Measurements from ENCODE around the gene SCN8A.
"Not testable (repeated sequence)": the region's sequence is repeated elsewhere in the genome, so short reads cannot be mapped to it uniquely, and the experiment has no call there.

SCN8A gene

GRCh38 chr12:51591016-51591901, at the start of gene SCN8A:
TSS of gene SCN8A (plus strand) at chr12:51591233. CDS start at chr12:51662818, 71,585 bp downstream.
- DNase-seq: peak in 1 of 2 experiments; percentile 24

- DNase-seq: no peak
These were observed 44.9 kb upstream of the SCN8A start for GRCh38 chr12:51546097-51546496.

GRCh38 chr12:51547606-51548005, 43.4 kb upstream of the SCN8A start:
- DNase-seq: no peak

GRCh38 chr12:51548241-51548640, 42.8 kb upstream of the SCN8A start:
- no peak for DNase-seq

GRCh38 chr12:51549637-51550036, 41.4 kb upstream of the SCN8A start:
- DNase-seq: no peak

GRCh38 chr12:51568271-51569032, 22.6 kb upstream of the SCN8A start:
- DNase-seq: not testable (repeated sequence)

GRCh38 chr12:51579321-51579850, 11.6 kb upstream of the SCN8A start:
- no peak for DNase-seq

- no peak for DNase-seq
These were observed 2.0 kb upstream of the SCN8A start for GRCh38 chr12:51589060-51589459.

- DNase-seq: no peak
These were observed 1.4 kb upstream of the SCN8A start for GRCh38 chr12:51589557-51590176.

- no peak for DNase-seq
These were observed 552 bp upstream of the SCN8A start for GRCh38 chr12:51590347-51591015.

- no peak for DNase-seq
These were observed 1.1 kb downstream of the SCN8A start for GRCh38 chr12:51592034-51592705.

- DNase-seq: no peak
These were observed 2.0 kb downstream of the SCN8A start for GRCh38 chr12:51593021-51593420.

GRCh38 chr12:51593539-51593938, 2.5 kb downstream of the SCN8A start:
- no peak for DNase-seq

GRCh38 chr12:51598156-51598555, 7.1 kb downstream of the SCN8A start:
- no peak for DNase-seq

GRCh38 chr12:51600721-51601120, 9.7 kb downstream of the SCN8A start:
- no peak for DNase-seq

- DNase-seq: no peak
These were observed 10.2 kb downstream of the SCN8A start for GRCh38 chr12:51601241-51601640.

GRCh38 chr12:51605896-51606295, 14.9 kb downstream of the SCN8A start:
- DNase-seq: not testable (repeated sequence)

- DNase-seq: not testable (repeated sequence)
These were observed 16.2 kb downstream of the SCN8A start for GRCh38 chr12:51607197-51607596.

- DNase-seq: no peak
These were observed 29.4 kb downstream of the SCN8A start for GRCh38 chr12:51620448-51620847.

- DNase-seq: no peak
These were observed 30.3 kb downstream of the SCN8A start for GRCh38 chr12:51621156-51621922.

- no peak for DNase-seq
These were observed 31.5 kb downstream of the SCN8A start for GRCh38 chr12:51622564-51622963.
